ENCODE results near the gene SETDB1. TPM values are rescaled to one million over a fixed set of nuclear protein-coding genes. Genes with fewer than 3 reads are reported as not detected.

SETDB1 gene
- total RNA-seq, 1 donor from 2014 or later = 45.8 TPM

- ATAC-seq (no peak), DNase-seq (no peak)
- Histone ChIP-seq H3K27me3 (no peaks in the 10 kb centered on the region), H3K27ac (no peak overlapping the region), H3K4me3 (no peak overlapping the region), H3K9me3 (no peaks in the 10 kb centered on the region), H3K36me3 (peaks cover 57% of the 10 kb centered on the region), H3K4me1 (peaks cover 37% of the 10 kb centered on the region)
- intact Hi-C loops (cut with DNase I) = no loop called here
- no peak for TF ChIP-seq CTCF (IDR thresholded peaks at IDR 0.05)
These were observed 42.3 kb downstream of the SETDB1 start for GRCh38 chr1:150968491-150968890.

GRCh38 chr1:150969626-150970025, 43.5 kb downstream of the SETDB1 start:
- intact Hi-C loops (cut with DNase I) = no loop called here
- H3K36me3 ChIP-seq = peaks cover 46% of the 10 kb centered on the region
- peak overlapping the region; percentile 61 for H3K27ac ChIP-seq
- DNase-seq (no peak), ATAC-seq (no peak)
- H3K9me3 ChIP-seq = no peaks in the 10 kb centered on the region
- H3K27me3 ChIP-seq = no peaks in the 10 kb centered on the region
- H3K4me3 ChIP-seq = no peak overlapping the region
- TF ChIP-seq CTCF (IDR thresholded peaks at IDR 0.05) = no peak
- H3K4me1 ChIP-seq = peaks cover 39% of the 10 kb centered on the region

GRCh38 chr1:150970808-150971582, 44.8 kb downstream of the SETDB1 start:
- Histone ChIP-seq H3K27me3 (no peaks in the 10 kb centered on the region), H3K4me1 (peaks cover 43% of the 10 kb centered on the region), H3K27ac (peak overlapping the region; percentile 92), H3K9me3 (no peaks in the 10 kb centered on the region), H3K4me3 (peak overlapping the region; percentile 68), H3K36me3 (peaks cover 32% of the 10 kb centered on the region)
- intact Hi-C loops (cut with DNase I) = no loop called here
- peak; percentile 91 for DNase-seq
- TF ChIP-seq CTCF (IDR thresholded peaks at IDR 0.05) = no peak
- ATAC-seq = peak; percentile 78

GRCh38 chr1:150971583-150972416, 45.6 kb downstream of the SETDB1 start:
- H3K27ac ChIP-seq = peak overlapping the region; percentile 92
- H3K4me3 ChIP-seq = peak overlapping the region; percentile 68
- TF ChIP-seq CTCF (IDR thresholded peaks at IDR 0.05) = no peak
- no peaks in the 10 kb centered on the region for H3K9me3 ChIP-seq
- H3K36me3 ChIP-seq = peaks cover 24% of the 10 kb centered on the region
- DNase-seq = no peak
- no peak for ATAC-seq
- peaks cover 47% of the 10 kb centered on the region for H3K4me1 ChIP-seq
- intact Hi-C loops (cut with DNase I) = no loop called here
- H3K27me3 ChIP-seq = no peaks in the 10 kb centered on the region

- intact Hi-C loops (cut with DNase I) = no loop called here
- H3K4me1 ChIP-seq = peaks cover 54% of the 10 kb centered on the region
- ATAC-seq = no peak
These were observed 46.3 kb downstream of the SETDB1 start for GRCh38 chr1:150972417-150972940.

More at GRCh38 chr1:150972417-150972940, 46.3 kb downstream of the SETDB1 start:
- Histone ChIP-seq H3K9me3 (no peaks in the 10 kb centered on the region), H3K4me3 (peak overlapping the region; percentile 68), H3K27me3 (no peaks in the 10 kb centered on the region), H3K27ac (peak overlapping the region; percentile 92), H3K36me3 (peaks cover 17% of the 10 kb centered on the region)
- TF ChIP-seq CTCF (IDR thresholded peaks at IDR 0.05) = no peak
- DNase-seq = no peak

Data from upper lobe of right lung (tissue), 1 donor.